Transverse colon (tissue), 4 donors: ENCODE measurements around the gene THEM4.

ENCODE experiments used
- EP300 ChIP-seq: sonication (generic); formaldehyde crosslinking; IDR thresholded peaks from one replicate; pipeline ENCODE4 v1.6.1; 2017; ENCODE audit warnings: antibody characterized with exemption, low read depth
- POLR2A ChIP-seq: fragments of 450-650 bp; IDR thresholded peaks from one replicate; pipeline ENCODE4 v1.6.1; 2016; ENCODE audit warnings: antibody characterized with exemption, mild to moderate bottlenecking, moderate library complexity
- POLR2AphosphoS5 ChIP-seq, 3 donors: sonication (generic); formaldehyde crosslinking; IDR thresholded peaks; one replicate each; pipeline ENCODE4 v1.6.1; 2016; ENCODE audit warnings: antibody characterized with exemption in 3 of 3
- TF ChIP-seq, protein P1 (sequence below), 5 experiments: fragments of 200-600 bp in 3 of 5; fragments of 450-650 bp in 2 of 5; sonication (generic) in 3 of 5; IDR thresholded peaks; 1 replicate in 2 of 5; 2 replicates in 3 of 5; pipeline ENCODE4 v1.5.1; 2016 to 2017; ENCODE audit warnings: antibody characterized with exemption in 5 of 5, inconsistent platforms in 3 of 5, mild to moderate bottlenecking in 2 of 5, moderate library complexity in 1 of 5

DNA sequence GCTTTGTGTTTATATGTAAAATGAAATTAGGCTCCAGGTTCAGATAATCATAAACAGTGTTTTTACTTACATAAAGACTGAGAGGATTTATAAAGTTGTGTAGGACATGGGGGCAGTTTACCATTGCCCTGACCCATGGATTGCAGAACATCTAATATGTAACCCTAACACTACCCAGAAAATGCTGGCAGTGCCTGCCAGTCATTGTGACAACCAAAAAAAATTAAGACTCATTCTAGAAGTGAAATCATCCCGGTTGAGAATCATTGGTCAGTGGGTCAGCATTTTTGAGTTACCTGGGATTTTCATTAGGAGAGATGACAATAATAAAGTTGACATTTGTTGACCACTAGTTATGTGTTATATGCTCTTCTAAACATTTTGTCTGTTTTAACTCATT lies 31.2 kb upstream of the THEM4 start:
- TF ChIP-seq POLR2A (no peak), EP300 (no peak), POLR2AphosphoS5 (IDR thresholded peaks at IDR 0.05) (no peak)
- TF ChIP-seq, protein P1, sequence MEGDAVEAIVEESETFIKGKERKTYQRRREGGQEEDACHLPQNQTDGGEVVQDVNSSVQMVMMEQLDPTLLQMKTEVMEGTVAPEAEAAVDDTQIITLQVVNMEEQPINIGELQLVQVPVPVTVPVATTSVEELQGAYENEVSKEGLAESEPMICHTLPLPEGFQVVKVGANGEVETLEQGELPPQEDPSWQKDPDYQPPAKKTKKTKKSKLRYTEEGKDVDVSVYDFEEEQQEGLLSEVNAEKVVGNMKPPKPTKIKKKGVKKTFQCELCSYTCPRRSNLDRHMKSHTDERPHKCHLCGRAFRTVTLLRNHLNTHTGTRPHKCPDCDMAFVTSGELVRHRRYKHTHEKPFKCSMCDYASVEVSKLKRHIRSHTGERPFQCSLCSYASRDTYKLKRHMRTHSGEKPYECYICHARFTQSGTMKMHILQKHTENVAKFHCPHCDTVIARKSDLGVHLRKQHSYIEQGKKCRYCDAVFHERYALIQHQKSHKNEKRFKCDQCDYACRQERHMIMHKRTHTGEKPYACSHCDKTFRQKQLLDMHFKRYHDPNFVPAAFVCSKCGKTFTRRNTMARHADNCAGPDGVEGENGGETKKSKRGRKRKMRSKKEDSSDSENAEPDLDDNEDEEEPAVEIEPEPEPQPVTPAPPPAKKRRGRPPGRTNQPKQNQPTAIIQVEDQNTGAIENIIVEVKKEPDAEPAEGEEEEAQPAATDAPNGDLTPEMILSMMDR (IDR thresholded peaks at IDR 0.05), result no peak
